ENCODE data around the gene ZNF446.
"Not testable (repeated sequence)": the region's sequence is repeated elsewhere in the genome, so short reads cannot be mapped to it uniquely, and the experiment has no call there.

Gene ZNF446

DNA sequence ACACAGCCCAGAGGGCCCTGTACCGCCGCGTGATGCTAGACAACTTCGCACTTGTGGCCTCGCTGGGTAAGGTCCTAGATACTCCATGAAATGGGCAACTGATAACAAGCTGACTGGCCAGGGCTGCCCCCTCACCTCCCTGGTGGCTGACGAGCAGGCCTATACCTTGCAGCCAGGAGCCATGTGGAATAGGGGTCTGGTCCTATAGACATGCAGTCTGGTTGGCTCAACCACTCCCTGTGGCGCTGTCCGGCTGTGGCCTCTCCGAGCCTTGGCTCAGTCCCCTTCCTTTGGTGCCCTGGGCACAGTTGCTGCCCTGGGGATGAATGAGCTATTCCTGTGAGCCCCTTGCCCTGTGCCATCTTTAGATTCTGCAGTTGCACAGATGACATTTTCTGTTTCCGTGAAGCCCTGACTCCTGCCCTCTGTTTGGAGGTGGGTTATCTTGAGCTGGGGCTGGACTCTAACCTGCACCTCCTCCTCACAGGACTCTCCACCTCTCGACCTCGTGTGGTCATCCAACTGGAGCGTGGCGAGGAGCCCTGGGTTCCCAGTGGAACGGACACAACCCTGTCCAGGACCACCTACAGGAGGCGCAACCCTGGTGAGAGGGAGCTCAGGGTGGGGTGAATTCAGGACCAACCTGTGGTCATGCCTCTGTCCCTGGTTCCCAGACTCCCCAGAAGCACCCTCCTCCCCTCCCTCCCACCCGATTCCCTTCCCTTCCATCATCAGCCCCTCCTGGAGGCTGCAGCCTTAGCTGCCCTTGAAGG, 6.7 kb upstream of the ZNF446 start:
- DNase-seq (ENCODE audit: low read depth in 2 of 2) = no peak

DNA sequence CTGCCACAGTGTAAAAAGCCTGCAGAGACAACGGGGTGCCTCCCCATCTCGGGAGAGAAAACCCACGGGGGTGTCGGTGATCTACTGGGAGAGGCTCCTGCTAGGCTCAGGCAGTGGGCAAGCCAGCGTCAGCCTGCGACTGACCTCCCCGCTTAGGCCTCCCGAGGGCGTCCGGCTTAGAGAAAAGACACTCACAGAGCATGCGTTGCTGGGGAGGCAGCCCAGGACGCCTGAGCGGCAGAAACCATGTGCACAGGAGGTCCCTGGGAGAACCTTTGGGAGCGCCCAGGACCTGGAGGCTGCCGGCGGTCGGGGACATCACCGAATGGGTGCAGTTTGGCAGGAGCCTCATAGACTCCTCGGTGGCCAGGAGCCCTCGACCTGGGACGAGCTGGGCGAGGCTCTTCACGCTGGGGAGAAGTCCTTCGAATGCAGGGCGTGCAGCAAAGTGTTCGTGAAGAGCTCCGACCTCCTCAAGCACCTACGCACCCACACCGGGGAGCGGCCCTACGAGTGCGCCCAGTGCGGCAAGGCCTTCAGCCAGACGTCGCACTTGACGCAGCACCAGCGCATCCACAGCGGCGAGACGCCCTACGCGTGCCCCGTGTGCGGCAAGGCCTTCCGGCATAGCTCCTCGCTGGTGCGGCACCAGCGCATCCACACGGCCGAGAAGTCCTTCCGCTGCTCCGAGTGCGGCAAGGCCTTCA, 5.2 kb upstream of the ZNF446 start:
- DNase-seq (ENCODE audit: low read depth in 2 of 2) = not testable (repeated sequence)

DNA sequence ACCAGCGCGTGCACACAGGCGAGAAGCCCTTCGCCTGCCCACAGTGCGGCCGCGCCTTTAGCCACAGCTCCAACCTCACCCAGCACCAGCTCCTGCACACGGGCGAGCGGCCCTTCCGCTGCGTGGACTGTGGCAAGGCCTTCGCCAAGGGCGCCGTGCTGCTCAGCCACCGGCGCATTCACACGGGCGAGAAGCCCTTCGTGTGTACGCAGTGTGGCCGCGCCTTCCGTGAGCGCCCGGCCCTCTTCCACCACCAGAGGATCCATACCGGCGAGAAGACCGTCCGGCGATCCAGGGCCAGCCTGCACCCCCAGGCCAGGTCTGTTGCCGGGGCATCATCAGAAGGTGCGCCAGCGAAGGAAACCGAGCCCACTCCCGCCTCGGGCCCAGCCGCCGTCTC, 4.4 kb upstream of the ZNF446 start:
- DNase-seq (ENCODE audit: low read depth in 2 of 2) = no peak

DNA sequence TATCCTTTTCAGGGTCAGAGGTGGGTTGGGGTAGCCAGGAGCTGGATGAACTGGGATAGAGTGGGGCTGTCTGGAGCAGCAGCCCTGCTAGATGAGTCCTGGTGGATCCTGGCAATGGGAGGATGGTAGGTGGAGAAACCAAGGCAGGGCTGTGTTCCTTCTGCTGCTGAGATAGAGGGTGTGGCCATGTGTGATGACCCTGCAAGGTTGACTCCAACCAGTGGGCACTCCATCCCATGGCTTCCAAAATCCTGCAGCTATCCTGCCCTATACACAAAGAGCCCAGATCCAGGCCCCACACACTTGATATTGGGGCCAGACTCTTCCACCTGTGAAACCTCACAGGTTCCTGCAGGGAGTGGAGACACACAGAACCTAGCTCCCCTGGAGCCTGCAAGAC, 2.4 kb upstream of the ZNF446 start:
- no peak for DNase-seq (ENCODE audit: low read depth in 2 of 2)

DNA sequence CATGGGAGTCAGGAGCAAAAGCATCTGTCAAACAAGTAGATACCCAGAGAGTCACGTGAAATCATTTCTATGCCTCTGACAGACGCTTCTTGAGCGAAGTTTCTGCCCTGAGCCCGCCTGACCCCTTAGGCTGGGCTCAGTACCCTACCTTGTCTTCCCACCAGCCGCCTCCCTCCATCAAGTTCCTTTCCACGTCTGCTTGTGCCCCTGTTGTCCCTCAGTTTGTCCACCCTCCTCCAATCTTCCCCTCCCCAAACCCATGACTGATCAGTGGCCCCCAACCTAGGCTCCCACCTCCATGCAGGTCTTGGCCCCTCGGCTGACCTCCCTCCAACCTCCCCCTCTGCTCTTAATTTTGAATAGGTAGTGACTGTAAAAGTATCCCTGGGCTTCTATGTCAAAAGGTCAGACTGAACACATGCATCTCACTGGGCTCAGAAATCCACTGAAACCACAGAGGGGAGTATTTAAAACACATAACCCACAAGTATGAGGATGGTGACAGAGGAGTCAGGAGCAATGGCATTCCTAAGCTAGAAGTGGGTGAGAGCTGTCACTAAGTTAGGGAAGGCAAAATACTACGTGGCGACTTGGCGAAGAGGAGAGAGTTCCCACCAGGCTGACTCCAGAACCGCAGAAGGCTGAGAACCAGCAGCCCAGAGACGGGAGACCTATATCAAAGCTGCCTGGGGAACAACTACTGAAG, 1.7 kb upstream of the ZNF446 start:
- DNase-seq (ENCODE audit: low read depth in 2 of 2) = no peak

DNA sequence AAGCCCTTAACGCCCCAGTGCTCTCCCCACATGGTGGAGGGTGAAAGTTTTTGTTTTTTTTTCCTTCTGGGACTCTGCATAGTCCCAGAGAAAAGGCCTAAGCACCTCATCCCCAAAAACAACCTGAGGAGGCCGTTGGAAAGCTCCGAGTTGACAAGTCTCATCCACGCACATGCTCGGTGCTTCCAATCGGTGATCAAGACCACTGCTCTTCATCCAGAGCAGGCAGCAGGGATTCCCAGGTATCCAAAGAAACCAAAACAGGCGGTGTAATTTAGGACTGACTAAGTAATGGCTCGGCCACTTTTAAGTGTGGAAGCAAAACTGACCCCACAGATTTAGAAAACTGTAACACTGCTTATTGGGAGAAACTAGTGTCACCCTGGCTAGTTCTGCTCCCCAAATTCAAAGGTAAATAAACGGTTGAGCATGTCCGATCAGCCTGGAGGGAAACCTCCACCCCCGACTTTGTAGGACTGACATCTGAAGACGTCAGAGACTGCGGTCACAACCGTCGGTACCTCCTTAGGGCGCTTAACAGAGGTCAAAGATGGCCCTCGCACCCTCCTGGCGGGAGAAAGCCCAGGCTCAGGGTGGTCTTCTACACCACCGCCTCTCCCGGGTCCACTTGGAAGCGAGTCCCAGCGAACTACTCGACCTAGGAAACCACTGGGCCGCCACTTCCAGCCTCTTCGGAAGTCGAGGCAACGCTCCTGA, 997 bp upstream of the ZNF446 start:
- no peak for DNase-seq (ENCODE audit: low read depth in 2 of 2)

DNA sequence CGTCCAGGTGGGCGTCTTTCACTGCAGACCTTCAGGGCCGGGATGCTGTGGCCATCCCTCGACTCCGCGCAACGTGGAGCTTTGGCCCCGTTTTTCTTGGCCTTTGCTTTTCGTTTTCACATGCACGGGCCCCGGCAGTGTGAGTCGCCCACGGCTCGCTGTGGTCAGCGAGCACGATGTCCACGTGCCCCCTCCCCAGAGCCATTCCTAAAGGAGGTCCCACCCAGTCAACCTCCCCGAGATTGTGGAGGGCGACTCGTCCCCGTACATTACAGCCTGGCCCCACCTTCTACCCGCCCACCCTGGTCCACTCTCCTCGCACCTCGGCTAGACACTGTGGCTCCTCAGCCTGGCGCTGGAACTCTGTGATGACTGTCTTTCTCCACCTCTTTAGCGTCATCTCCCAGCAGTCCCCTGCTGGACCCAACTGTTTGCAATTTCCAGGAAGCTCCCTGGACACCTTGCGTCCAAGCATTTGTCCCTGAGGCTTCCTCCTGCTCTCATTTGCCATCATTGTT, 405 bp downstream of the ZNF446 start:
- DNase-seq (ENCODE audit: low read depth in 2 of 2) = no peak

DNA sequence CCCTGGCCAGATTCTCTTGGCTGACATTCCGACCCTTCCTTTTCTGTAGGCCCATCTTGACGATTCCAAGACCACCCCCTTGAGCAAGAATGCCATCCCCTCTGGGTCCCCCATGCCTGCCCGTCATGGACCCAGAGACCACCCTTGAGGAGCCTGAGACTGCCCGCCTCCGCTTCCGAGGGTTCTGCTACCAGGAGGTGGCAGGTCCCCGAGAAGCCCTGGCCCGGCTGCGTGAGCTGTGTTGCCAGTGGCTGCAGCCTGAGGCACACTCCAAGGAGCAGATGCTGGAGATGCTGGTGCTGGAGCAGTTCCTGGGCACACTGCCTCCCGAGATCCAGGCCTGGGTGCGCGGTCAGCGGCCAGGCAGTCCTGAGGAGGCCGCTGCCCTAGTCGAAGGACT, 978 bp downstream of the ZNF446 start:
- no peak for DNase-seq (ENCODE audit: low read depth in 2 of 2)

DNA sequence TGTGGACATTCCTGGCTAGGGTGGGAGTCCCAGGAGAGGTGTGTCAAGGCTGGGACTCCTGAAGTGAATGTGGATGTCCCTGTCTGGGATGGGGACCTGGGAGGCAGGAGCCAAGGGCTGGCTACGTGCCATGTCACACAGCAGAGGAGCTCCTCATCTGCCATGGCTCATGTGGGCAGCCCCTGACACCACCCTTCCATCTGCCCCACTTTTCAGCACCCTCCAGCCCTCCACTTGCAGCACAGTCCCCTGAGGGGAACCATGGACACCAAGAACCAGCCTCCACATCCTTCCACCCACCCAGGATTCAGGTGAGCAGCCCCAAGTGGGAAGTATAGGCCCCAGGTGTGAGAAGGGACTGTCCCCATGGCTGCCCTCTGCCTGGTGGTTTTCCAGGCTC, 1.7 kb downstream of the ZNF446 start:
- DNase-seq (ENCODE audit: low read depth in 2 of 2) = no peak

DNA sequence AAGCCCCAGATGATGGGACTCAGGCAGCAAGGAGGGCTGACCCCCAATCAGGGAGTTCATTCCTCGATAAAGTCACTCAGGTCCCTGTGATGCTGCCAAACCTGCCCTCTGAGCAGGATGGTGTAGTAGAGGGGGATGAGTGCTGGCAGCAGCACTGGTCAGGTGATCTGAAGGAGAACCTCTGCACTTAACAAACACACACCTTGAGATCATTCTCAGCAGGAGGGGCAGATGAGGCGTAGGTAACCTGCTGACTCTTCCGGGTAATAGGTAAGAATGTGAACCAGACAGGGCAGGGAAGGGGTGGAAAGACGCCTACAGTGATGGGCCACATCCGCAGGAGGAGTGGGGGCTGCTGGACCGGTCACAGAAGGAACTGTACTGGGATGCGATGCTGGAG, 3.2 kb downstream of the ZNF446 start:
- DNase-seq (ENCODE audit: low read depth in 2 of 2) = no peak

DNA sequence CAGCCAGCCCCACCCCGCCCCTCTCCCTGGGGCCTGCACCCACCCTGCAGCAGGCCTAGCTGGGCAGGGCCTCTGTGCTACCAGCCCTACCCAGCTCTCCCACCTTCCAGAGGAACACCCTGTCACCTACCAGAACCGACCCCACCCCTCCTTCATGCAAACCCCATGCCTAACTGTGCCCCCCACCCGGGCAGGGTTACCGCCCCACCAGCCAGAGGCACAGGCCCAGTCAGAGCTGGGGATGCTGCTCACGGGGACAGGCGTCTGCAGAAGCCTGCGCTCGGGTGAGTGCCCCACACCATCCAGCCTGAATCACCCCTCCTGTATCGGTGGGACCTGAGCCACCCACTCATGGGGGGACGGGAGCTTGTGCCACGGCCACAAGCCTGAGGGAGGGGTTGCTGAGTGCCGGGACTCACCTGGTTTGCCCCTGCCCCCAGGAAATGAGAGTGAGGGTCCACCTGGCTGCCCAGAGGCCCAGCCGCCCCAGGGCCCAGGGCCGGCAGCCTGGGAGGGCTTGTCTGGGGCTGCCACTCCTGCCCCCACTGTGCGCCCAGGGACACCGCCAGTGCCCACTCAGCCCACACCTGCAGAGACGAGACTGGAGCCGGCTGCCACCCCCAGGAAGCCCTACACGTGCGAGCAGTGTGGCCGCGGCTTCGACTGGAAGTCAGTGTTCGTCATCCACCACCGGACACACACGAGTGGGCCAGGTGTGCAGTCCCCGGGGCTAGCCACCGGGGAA, 3.8 kb downstream of the ZNF446 start:
- DNase-seq (ENCODE audit: low read depth in 2 of 2) = no peak

DNA sequence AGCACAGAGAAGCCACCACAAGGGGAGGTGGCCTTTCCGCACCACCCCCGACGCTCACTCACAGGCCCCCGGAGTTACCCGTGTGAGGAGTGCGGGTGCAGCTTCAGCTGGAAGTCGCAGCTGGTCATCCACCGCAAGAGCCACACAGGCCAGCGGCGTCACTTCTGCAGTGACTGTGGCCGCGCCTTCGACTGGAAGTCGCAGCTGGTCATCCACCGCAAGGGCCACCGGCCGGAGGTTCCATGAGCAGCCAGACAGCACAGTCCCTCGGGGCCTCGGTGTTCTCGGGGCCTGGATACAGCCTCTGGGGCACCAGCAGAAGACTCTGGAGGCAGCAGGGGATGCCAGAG, 4.3 kb downstream of the ZNF446 start:
- no peak for DNase-seq (ENCODE audit: low read depth in 2 of 2)

DNA sequence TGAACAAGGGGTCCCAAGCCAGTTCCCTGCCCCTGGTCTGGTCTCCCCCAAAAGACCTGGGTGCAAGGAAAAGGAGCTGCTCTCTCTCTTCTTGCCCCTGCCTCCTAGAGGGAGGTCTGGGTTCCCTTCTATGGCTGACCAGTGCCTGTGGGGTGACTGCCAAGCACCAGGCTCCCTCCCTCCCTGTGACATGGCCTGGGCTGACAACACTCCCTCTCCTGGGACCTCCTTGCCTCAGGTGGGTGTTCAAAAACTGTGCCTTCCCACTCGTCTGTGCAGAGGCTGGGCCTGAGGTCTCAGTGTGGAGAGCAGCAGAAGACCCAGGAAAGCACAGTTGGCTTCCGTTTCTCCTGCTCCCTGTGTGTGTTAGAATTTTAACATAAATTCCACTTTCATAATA, 4.7 kb downstream of the ZNF446 start:
- no peak for DNase-seq (ENCODE audit: low read depth in 2 of 2)

DNA sequence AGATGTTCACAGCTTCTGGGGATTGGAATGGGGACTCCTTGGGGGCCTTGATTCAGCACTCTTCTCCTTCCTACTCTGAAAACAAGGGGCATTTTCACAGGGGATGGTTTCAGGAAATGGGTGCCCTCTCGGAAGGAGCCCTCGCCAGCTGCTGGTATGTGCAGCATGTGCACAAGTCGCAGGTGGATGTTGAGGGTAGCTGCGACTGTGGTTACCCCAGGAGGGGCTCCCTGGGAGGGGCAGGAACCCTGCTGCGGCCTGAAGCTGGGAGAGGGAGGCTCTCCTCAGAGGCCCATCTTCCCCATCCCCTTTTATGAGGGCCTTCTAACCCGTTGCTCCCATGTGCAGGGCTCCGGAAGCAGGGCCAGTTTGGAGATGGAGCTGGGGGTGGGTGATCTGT, 6.2 kb downstream of the ZNF446 start:
- DNase-seq (ENCODE audit: low read depth in 2 of 2) = no peak

DNA sequence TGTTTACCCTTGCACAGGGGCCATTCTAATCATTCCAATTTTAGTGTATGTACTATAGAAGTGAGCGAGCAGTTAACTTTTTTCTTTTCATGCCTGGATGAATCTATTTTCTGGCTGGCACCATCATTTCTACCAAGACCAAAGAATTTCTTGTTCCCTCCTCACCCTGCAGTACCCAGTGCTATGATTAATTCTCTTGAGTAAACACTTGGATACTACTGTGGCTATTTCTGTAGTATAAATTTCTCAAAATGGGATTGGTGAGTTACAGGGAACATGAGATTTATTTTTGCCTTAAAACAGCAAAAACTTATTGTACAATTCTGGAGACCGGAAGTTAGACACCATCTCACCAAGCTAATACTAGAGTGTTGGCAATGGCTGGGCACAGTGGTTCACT, 7.6 kb downstream of the ZNF446 start:
- DNase-seq (ENCODE audit: low read depth in 2 of 2) = no peak

DNA sequence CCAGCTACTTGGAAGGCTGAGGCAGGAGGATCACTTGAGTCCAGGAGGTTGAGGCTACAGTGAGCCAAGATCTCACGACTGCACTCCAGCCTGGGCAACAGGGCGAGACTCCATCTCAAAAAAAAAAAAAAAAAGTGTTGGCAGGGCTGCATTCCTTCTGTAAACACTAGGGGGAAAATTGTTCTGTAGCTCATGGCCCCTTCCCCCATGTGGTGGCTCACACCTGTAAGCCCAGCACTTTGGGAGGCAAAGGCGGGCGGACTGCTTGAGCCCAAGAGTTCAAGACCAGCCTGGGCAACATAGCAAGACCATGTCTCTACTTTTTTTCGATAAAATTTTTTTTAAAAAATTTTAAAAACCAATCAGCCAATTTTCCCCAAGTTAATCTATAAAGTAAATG, 8.2 kb downstream of the ZNF446 start:
- DNase-seq (ENCODE audit: low read depth in 2 of 2) = not testable (repeated sequence)

DNA sequence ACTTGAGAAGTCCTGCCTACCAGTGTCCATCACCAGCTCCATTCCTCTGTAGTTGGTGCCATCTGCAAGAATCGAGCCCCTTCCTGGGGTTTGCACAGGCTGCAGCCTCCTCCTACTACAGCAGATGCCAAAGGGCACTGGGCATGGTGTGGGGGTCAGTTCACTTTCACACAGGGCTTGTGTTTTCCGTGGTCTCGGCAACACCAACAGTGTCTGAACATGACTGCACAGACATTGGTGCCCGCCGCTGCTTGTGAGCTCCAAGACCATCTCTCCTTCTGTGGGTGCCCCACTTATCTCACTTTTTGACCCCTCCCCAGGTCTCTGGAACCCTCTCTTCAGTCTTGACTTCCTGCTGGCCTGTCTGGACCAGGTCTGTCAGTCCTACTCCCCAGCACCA, 15.2 kb downstream of the ZNF446 start:
- DNase-seq (ENCODE audit: low read depth in 2 of 2) = no peak

DNA sequence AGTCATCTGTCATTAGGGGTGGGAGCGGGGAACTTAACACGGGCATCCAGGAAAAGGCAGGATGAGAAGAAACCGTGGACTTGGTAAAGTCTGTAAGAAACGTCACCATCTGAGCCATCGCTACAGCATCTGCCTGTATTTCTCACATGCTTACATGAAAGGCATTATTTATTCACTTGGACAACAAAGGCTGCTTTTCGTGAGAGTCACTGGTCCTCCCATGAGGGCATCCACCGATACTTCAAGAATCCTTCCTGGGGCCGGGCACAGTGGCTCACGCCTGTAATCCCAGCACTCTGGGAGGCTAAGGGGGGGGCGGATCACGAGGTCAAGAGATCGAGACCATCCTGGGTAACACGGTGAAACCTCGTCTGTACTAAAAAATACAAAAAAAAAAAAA, 16.1 kb downstream of the ZNF446 start:
- DNase-seq (ENCODE audit: low read depth in 2 of 2) = no peak

DNA sequence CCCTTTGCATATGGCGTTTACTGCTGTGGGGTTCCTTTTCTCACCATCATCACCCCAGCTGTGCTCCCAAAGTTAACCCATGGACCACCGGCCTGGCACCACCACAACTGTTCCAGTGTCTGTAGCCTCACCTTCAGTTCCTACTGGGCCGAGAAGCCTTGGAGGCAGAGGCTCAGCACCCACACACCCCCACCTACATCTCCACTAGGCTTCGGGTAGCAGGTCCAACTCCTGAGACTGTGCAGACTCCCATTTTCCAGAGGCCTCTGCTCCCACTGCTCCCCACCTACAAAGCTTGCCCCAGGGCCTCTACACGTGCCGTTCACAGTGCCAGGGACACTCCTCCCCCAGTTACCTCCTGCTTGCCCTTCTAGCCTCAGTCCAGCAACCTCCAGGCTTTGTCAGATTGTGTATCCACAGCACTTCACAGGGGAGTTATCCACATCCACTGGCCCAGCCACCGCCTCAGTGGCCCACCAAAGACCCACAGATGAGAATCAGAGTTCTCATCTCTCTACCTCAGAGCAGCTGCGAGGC, 21.6 kb downstream of the ZNF446 start:
- DNase-seq (ENCODE audit: low read depth in 2 of 2) = no peak

DNA sequence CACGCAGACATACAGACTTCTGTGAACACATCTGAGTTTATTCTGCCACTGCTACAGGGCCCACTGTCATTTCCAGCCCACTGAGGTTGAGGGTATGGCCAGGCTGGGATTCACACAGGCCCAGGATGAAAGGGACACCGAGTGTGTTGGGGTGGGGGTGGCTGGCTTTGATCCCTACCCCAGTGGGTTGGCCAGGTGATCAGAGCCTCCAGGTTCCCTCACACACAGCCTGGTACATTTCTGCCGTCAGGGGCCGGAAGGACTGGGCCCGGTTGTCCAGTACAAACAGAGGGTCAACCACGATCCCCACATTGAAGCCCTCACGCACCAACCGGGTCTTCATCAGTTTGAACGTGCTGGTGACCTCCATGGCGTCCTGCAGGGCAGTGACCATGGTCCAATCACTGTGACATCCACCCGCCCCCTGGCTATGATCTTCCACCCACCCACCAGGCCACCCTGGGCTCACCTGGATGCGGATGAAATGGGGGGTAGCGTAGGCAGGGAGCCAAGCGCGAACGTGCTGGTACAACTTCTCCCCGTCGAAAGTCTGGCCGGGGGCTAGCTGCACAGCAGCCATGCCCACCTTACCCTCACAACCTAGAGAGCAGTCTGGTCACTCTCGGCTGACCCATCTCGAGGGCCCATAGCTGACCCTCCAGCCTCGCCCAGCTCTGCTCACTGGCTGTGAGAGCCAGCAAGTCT, 22.3 kb downstream of the ZNF446 start:
- DNase-seq (ENCODE audit: low read depth in 2 of 2) = no peak

Measured in stimulated activated CD8-positive, alpha-beta memory T cell treated with anti-CD3 and anti-CD28 coated beads, Interleukin-7, amount 100 ng/mL, for 4 hours (primary cell).